ENCODE measurements around the gene KCNQ1.

The KCNQ1 gene

GRCh38 chr11:2780850-2781407, 336.1 kb downstream of the KCNQ1 start:
- no peak for DNase-seq
- Histone ChIP-seq H3K9ac (ENCODE audit: low read depth, low read length) (no peak overlapping the region), H2AFZ (ENCODE audit: low read depth, low read length) (no peak overlapping the region), H3K4me1 (ENCODE audit: insufficient read depth, low read length) (no peaks in the 10 kb centered on the region), H3K27ac (ENCODE audit: low read length) (no peak overlapping the region), H3K27me3 (ENCODE audit: insufficient read depth, low read length, poor library complexity) (peaks cover 27% of the 10 kb centered on the region), H3K4me2 (ENCODE audit: insufficient read depth, low read length) (no peak overlapping the region), H3K79me2 (ENCODE audit: insufficient read depth, low read length) (no peaks in the 10 kb centered on the region), H3K9me3 (ENCODE audit: insufficient read depth, low read length, severe bottlenecking) (no peaks in the 10 kb centered on the region), H3K36me3 (ENCODE audit: insufficient read depth, low read length) (no peaks in the 10 kb centered on the region), H4K20me1 (ENCODE audit: insufficient read depth, low read length) (peaks cover 23% of the 10 kb centered on the region), H3K4me3 (ENCODE audit: low read depth in 1 of 2, low read length in 2 of 2) (no peak overlapping the region)
- no peak for ATAC-seq (ENCODE audit: insufficient read depth, low read depth)
- TF ChIP-seq EZH2 (IDR thresholded peaks at IDR 0.05; ENCODE audit: borderline replicate concordance, low read depth, low read length, severe bottlenecking), result no peak
- TF ChIP-seq, protein P1, sequence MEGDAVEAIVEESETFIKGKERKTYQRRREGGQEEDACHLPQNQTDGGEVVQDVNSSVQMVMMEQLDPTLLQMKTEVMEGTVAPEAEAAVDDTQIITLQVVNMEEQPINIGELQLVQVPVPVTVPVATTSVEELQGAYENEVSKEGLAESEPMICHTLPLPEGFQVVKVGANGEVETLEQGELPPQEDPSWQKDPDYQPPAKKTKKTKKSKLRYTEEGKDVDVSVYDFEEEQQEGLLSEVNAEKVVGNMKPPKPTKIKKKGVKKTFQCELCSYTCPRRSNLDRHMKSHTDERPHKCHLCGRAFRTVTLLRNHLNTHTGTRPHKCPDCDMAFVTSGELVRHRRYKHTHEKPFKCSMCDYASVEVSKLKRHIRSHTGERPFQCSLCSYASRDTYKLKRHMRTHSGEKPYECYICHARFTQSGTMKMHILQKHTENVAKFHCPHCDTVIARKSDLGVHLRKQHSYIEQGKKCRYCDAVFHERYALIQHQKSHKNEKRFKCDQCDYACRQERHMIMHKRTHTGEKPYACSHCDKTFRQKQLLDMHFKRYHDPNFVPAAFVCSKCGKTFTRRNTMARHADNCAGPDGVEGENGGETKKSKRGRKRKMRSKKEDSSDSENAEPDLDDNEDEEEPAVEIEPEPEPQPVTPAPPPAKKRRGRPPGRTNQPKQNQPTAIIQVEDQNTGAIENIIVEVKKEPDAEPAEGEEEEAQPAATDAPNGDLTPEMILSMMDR (IDR thresholded peaks at IDR 0.05; ENCODE audit: borderline replicate concordance, extremely low read depth, low read length, poor library complexity, severe bottlenecking), result no peak

DNA sequence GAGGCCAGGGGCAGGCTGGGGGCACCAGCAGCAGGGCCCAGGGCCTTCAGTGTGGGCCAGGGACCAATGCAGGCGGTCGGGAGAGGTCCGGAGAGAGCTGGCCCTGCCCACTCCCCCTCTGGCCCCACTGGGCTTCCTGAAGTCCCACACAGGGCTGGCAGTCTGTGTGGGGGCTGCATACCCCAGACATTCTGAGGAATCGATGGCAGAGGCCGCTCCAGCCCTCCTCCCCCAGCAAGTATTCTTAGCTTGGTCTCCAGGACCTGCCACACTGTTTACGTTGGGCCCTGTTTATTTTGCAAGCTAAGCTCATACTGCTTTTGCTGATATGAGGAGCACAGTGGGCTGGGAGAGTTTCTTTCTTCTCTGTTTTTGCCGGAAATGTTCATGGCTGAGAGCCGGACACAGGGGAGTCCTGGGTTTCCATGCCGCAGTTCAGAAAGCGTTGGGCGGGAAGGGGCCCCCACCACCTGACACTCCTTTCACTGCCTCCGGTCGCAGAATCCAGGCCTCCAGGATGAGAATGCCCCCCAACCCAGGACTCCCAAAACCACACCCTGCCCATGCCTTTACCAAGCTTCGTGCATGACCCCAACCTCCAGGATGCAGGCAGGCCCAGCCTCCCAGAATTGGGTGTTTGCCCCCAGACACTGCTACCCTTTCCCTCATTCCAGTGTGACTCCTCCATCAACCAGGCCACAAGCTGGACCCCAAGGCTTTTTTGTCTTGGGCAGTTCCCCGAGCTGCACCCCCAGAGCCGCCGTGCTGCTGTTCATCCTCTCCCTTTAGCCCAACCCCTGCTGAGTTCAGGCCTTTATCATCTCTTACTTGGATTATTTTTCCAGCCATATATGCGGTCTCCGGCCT, 336.8 kb downstream of the KCNQ1 start:
- no peak for ATAC-seq (ENCODE audit: insufficient read depth, low read depth)
- Histone ChIP-seq H3K27ac (ENCODE audit: low read length) (no peak overlapping the region), H3K4me2 (ENCODE audit: insufficient read depth, low read length) (no peak overlapping the region), H3K9ac (ENCODE audit: low read depth, low read length) (no peak overlapping the region), H2AFZ (ENCODE audit: low read depth, low read length) (no peak overlapping the region), H3K27me3 (ENCODE audit: insufficient read depth, low read length, poor library complexity) (peaks cover 24% of the 10 kb centered on the region), H3K36me3 (ENCODE audit: insufficient read depth, low read length) (no peaks in the 10 kb centered on the region), H3K4me3 (ENCODE audit: low read depth in 1 of 2, low read length in 2 of 2) (no peak overlapping the region), H3K4me1 (ENCODE audit: insufficient read depth, low read length) (no peaks in the 10 kb centered on the region), H3K9me3 (ENCODE audit: insufficient read depth, low read length, severe bottlenecking) (no peaks in the 10 kb centered on the region), H4K20me1 (ENCODE audit: insufficient read depth, low read length) (peaks cover 17% of the 10 kb centered on the region), H3K79me2 (ENCODE audit: insufficient read depth, low read length) (no peaks in the 10 kb centered on the region)
- DNase-seq, result no peak
- TF ChIP-seq, protein P1 (IDR thresholded peaks at IDR 0.05; ENCODE audit: borderline replicate concordance, extremely low read depth, low read length, poor library complexity, severe bottlenecking), result no peak
- no peak for TF ChIP-seq EZH2 (IDR thresholded peaks at IDR 0.05; ENCODE audit: borderline replicate concordance, low read depth, low read length, severe bottlenecking)

GRCh38 chr11:2782769-2783168, 338.0 kb downstream of the KCNQ1 start:
- TF ChIP-seq, protein P1 (IDR thresholded peaks at IDR 0.05; ENCODE audit: borderline replicate concordance, extremely low read depth, low read length, poor library complexity, severe bottlenecking), result no peak
- no peak for TF ChIP-seq EZH2 (IDR thresholded peaks at IDR 0.05; ENCODE audit: borderline replicate concordance, low read depth, low read length, severe bottlenecking)
- Histone ChIP-seq H3K9me3 (ENCODE audit: insufficient read depth, low read length, severe bottlenecking) (no peaks in the 10 kb centered on the region), H3K4me2 (ENCODE audit: insufficient read depth, low read length) (no peak overlapping the region), H3K27ac (ENCODE audit: low read length) (no peak overlapping the region), H2AFZ (ENCODE audit: low read depth, low read length) (no peak overlapping the region), H3K36me3 (ENCODE audit: insufficient read depth, low read length) (no peaks in the 10 kb centered on the region), H3K27me3 (ENCODE audit: insufficient read depth, low read length, poor library complexity) (peaks cover 24% of the 10 kb centered on the region), H4K20me1 (ENCODE audit: insufficient read depth, low read length) (peaks cover 13% of the 10 kb centered on the region), H3K79me2 (ENCODE audit: insufficient read depth, low read length) (no peaks in the 10 kb centered on the region), H3K4me1 (ENCODE audit: insufficient read depth, low read length) (no peaks in the 10 kb centered on the region), H3K9ac (ENCODE audit: low read depth, low read length) (no peak overlapping the region), H3K4me3 (ENCODE audit: low read depth in 1 of 2, low read length in 2 of 2) (no peak overlapping the region)
- ATAC-seq (ENCODE audit: insufficient read depth, low read depth), result no peak
- DNase-seq, result no peak
